PC-9 (cell line): ENCODE results near the gene HMHB1. TPM values are rescaled to one million over a fixed set of nuclear protein-coding genes. Genes with fewer than 3 reads are reported as not detected.

Source experiments
- BruUV-seq: library from RNA; stranded (reverse); fragments of 400-500 nt; replicated peaks from 2 replicates; lab custom pipeline; 2021; lab: Mats Ljungman, UMichigan
- CTCF ChIA-PET: fragments of 300-600 bp; sonication (Branson Sonifier 250); formaldehyde crosslinking; loops from one replicate; lab custom pipeline; 2022; ENCODE audit warnings: antibody characterized with exemption; lab: Charles Lee
- POLR2A ChIA-PET: fragments of 300-600 bp; sonication (Branson Sonifier 250); formaldehyde crosslinking; loops from one replicate; lab custom pipeline; 2022; ENCODE audit warnings: antibody characterized with exemption; ENCODE audit not compliant: unreplicated experiment; lab: Charles Lee
- DNase-seq, 2 experiments: peaks; one replicate each; pipeline versions ENCODE4 v3.0.0 to v3.0.0-alpha.2; 2015 to 2022; ENCODE audit warnings: mixed read lengths in 1 of 2
- H2AFZ ChIP-seq: fragments of 200-600 bp; sonication (generic); 2 replicates; pipeline ENCODE4 v1.8.1; 2017; ENCODE audit warnings: antibody characterized with exemption
- H3F3A ChIP-seq: fragments of 200-600 bp; sonication (generic); 2 replicates; pipeline ENCODE4 v1.8.1; 2017; ENCODE audit warnings: antibody characterized with exemption, mild to moderate bottlenecking, low read depth; ENCODE audit not compliant: insufficient read depth
- H3K27ac ChIP-seq: fragments of 200-600 bp; sonication (generic); 2 replicates; pipeline ENCODE4 v1.6.1; 2016; ENCODE audit warnings: mixed run types
- H3K27me3 ChIP-seq: fragments of 200-600 bp; sonication (generic); 2 replicates; pipeline ENCODE4 v1.6.1; 2016; ENCODE audit warnings: low read depth, mixed run types; ENCODE audit not compliant: insufficient read depth
- H3K36me3 ChIP-seq: fragments of 200-600 bp; sonication (generic); 2 replicates; pipeline ENCODE4 v1.6.1; 2016; ENCODE audit warnings: low read depth, mixed run types
- H3K4me1 ChIP-seq: fragments of 200-600 bp; sonication (generic); replicated peaks from 2 replicates; pipeline ENCODE4 v1.6.1; 2016; ENCODE audit warnings: mixed run types; ENCODE audit not compliant: insufficient read depth
- H3K4me2 ChIP-seq: fragments of 200-600 bp; sonication (generic); 2 replicates; pipeline ENCODE4 v1.6.1; 2017; ENCODE audit warnings: mixed run types
- H3K4me3 ChIP-seq: fragments of 200-600 bp; sonication (generic); 2 replicates; pipeline ENCODE4 v1.6.1; 2016; ENCODE audit warnings: mixed run types
- H3K79me2 ChIP-seq: fragments of 200-600 bp; sonication (generic); 2 replicates; pipeline ENCODE4 v1.6.1; 2017; ENCODE audit warnings: low read depth, mixed run types
- H3K9me2 ChIP-seq: fragments of 200-600 bp; sonication (generic); 2 replicates; pipeline ENCODE4 v1.8.1; 2017; ENCODE audit warnings: mild to moderate bottlenecking; ENCODE audit not compliant: insufficient read depth
- H3K9me3 ChIP-seq: fragments of 200-600 bp; sonication (generic); 2 replicates; pipeline ENCODE4 v1.8.1; 2016; ENCODE audit warnings: low read depth; ENCODE audit not compliant: insufficient read depth
- H4K20me1 ChIP-seq: fragments of 200-600 bp; sonication (generic); 2 replicates; pipeline ENCODE4 v1.8.1; 2017; ENCODE audit not compliant: insufficient read depth
- EZH2 ChIP-seq: fragments of 200-600 bp; sonication (generic); IDR thresholded peaks from 2 replicates; pipeline ENCODE4 v1.8.0; 2017; ENCODE audit warnings: antibody characterized with exemption, low read depth
- intact Hi-C: fragments of 100-400 bp; cut with micrococcal nuclease; formaldehyde crosslinking; loops from one replicate; pipeline ENCODE4 v1.10.0; 2022; ENCODE audit not compliant: unreplicated experiment
- total RNA-seq: library from RNA; stranded (reverse); gene quantifications from 2 replicates; pipeline ENCODE4 v1.2.3, GENCODE V29; 2021
- TF ChIP-seq, protein P1 (sequence below): fragments of 200-600 bp; sonication (generic); conservative IDR thresholded peaks from 2 replicates; pipeline ENCODE4 v1.6.1; 2017; ENCODE audit warnings: mixed run types, antibody characterized with exemption, mild to moderate bottlenecking, moderate library complexity

The HMHB1 gene
- total RNA-seq, 1 experiment from 2014 or later: not detected

DNA sequence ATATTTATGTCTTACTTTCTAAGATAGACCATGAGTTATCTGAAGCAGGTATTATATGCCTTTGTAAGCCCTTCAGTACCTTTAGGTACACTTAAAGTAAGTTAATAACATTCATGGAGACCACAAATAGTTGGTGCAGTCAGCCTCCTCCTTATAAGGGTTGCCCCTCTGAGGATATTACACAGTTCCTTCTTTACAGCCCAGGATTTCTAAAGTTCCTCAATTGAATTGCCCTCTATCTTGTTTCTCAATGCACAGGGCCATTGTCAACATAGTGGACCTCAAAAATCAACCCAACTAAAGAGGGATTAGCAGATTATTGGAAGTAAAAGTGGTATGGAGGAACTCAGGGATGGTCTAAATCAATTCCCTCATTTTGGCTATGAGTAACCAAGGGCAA lies 50.3 kb downstream of the HMHB1 start:
- Histone ChIP-seq H3K27ac (no peak overlapping the region), H2AFZ (no peak overlapping the region), H4K20me1 (no peaks in the 10 kb centered on the region), H3K4me3 (no peak overlapping the region), H3K4me2 (no peak overlapping the region), H3K79me2 (no peaks in the 10 kb centered on the region), H3K9me2 (0 out of 2 replicates have a peak, but pooled peaks cover 4% of the 10 kb centered on the region), H3K9me3 (no peaks in the 10 kb centered on the region), H3F3A (no peaks in the 10 kb centered on the region), H3K4me1 (no peaks in the 10 kb centered on the region), H3K36me3 (no peaks in the 10 kb centered on the region), H3K27me3 (no peaks in the 10 kb centered on the region)
- POLR2A ChIA-PET: interaction anchor here (0.6 kb wide), 1 partner anchor 190 kb away, joined by 6 read pairs; no protein-coding TSS in a partner anchor
- CTCF ChIA-PET: no interaction called here
- intact Hi-C loops: no loop called here
- TF ChIP-seq EZH2: no peak
- TF ChIP-seq, protein P1, sequence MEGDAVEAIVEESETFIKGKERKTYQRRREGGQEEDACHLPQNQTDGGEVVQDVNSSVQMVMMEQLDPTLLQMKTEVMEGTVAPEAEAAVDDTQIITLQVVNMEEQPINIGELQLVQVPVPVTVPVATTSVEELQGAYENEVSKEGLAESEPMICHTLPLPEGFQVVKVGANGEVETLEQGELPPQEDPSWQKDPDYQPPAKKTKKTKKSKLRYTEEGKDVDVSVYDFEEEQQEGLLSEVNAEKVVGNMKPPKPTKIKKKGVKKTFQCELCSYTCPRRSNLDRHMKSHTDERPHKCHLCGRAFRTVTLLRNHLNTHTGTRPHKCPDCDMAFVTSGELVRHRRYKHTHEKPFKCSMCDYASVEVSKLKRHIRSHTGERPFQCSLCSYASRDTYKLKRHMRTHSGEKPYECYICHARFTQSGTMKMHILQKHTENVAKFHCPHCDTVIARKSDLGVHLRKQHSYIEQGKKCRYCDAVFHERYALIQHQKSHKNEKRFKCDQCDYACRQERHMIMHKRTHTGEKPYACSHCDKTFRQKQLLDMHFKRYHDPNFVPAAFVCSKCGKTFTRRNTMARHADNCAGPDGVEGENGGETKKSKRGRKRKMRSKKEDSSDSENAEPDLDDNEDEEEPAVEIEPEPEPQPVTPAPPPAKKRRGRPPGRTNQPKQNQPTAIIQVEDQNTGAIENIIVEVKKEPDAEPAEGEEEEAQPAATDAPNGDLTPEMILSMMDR: no peak
- BruUV-seq: no TSS peak
- no peak for DNase-seq

DNA sequence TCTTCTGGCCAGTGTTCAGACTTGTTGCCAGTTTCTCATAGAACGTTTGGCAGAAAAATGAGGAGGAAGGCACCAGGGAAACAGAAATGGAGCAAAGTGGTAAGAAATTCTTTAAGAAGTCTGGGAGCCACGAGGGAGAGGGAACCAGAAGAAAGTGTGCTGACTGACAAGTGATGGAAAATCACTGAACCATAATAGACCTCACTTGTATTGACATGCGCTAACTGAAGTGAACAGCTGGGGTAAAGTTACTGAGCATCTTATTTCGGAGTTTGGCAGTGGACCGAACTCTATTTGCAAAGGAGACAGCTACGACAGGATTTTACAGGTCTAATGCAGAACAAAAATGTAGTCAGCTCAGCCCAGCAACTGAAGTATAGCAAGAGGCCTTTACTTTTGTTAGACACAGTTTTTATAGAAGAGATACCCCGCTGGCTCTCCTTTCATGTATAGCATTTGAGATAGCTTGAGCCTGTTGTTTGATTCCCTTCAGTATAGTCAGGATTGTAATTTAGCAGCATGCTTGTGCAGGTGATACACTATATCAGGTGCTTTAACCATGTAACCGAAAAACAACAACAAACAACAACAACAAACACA lies 53.6 kb downstream of the HMHB1 start:
- BruUV-seq: no TSS peak
- CTCF ChIA-PET: no interaction called here

More for the DNA sequence above, 53.6 kb downstream of the HMHB1 start:
- intact Hi-C loops: no loop called here
- peaks cover under 1% of the 10 kb centered on the region; the same call in 1 of the 2 replicates for H3K4me1 ChIP-seq
- H3K79me2 ChIP-seq: no peaks in the 10 kb centered on the region
- H3F3A ChIP-seq: no peaks in the 10 kb centered on the region; the same call in 1 of the 2 replicates
- no peak overlapping the region for H2AFZ ChIP-seq
- 0 out of 2 replicates have a peak, but pooled peaks cover 4% of the 10 kb centered on the region for H3K9me2 ChIP-seq
- no peaks in the 10 kb centered on the region for H3K9me3 ChIP-seq
- H3K36me3 ChIP-seq: no peaks in the 10 kb centered on the region
- TF ChIP-seq, protein P1: no peak
- TF ChIP-seq EZH2: no peak
- no peak overlapping the region for H3K4me3 ChIP-seq
- no peak overlapping the region for H3K27ac ChIP-seq
- H4K20me1 ChIP-seq: no peaks in the 10 kb centered on the region
- H3K4me2 ChIP-seq: no peak overlapping the region
- POLR2A ChIA-PET: no interaction called here
- no peaks in the 10 kb centered on the region for H3K27me3 ChIP-seq
- DNase-seq: no peak
